HG02981 (cell line): ENCODE results near the gene CATSPERE.
"Not testable (repeated sequence)": the region's sequence is repeated elsewhere in the genome, so short reads cannot be mapped to it uniquely, and the experiment has no call there.

Experiments used
- ATAC-seq: cut with Tn5 transposase; IDR thresholded peaks from one replicate; pipeline ENCODE4 v1.9.1; 2021; ENCODE audit warnings: mild to moderate bottlenecking, moderate library complexity; ENCODE audit not compliant: unreplicated experiment

The CATSPERE gene

DNA sequence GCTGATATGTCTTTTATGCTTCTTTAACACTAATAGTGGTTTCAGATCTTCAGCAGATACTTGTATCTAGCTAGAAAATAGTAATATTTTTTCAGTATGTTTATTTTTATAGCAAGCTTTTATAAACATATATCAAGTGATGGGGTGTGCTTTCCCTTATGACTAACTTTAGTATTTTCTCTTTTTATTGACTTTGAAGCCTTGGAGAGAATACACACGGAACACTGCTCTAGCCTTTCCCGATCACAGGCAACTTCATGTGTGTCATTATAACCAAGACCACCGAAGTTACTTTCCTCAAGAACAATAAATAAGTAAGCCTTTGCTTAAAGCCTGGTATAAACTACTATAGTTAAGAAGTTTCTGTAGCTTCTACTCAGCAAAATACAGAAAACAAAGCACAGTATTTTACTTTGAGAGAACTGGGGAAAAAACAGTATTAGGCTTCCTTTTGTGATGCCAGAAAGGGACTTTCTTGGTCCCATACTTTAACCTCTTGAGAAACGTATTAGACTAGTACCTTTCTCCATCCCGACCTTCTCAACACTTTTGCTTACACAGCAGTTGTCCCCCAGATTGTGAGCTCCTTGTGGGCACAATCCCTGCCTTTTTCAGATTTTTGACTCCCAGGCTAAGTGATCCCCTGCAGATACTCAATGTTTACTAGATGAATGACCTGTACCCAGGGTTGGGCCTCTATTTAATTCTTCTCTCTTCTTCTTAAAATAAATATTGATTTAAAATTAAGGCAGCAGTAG lies 12.6 kb upstream of the CATSPERE start:
- ATAC-seq, result no peak

GRCh38 chr1:244449936-244450508 lies 11.1 kb upstream of the CATSPERE start:
- ATAC-seq, result no peak

DNA sequence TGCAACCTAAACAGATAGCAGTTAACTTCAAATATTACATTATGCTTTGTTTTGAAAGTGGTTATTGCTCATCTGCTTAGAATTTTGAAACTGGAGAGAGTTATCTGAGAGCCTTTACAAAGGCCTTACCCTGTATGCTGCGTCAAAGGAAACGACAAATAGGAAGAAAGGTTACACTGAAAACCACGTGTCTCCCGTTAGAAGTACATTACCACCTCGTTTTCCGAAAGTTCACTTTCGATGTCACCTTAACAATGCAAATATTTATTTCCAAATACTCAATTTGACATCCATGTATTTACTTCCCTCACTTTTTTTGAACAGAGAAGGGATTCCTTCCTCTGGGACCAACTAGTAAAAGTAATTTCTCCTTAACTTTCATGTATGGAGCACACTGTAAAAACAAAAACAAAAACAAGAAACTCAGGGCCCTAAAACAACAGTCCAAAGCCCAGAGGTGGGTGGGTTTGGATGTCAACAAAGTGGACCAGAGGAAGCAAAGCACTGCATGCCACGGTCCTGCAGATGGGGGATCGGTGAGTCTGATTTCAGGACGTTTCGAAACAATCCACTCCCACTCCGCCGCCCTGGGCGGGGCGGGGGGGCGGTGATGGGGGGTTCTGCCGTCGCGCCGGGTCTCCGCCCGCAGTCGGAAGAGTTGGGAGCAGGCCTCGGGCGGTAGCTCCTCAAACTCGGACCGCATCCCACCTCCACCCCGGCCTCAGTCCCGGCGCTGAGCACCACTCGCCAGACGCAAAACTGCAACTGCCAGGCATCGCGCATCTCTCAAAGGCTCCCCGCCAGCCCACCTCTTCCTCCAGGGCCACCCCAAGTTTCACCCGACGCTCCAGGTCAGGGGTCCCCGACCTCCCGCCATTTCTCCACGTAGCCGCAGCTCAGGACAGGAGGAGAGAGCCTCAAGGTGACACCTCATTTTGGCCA lies 10.2 kb upstream of the CATSPERE start:
- no peak for ATAC-seq

DNA sequence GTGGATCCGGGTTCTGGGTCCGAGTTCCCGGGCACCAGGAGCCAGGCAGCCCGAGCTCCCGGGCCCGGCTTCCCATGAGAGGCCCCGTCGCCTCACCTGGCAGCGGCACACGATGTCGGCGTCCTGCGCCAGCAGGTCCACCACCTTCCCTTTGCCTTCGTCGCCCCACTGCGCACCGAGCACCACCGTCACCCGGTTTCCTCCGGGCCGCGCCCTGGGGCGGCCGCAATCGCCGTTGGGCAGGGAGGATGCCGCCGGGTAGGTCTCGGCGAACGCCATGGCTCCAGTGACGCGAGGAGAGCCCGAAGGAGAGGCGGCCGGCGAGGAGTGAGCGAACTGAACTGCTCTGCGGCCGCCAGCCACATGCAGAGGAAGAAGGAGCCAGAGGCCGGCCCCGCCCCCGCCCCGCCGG lies 9.5 kb upstream of the CATSPERE start, which contains the start of gene ADSS2:
Gene ADSS2, minus strand, starts transcription at position 371 of the 412 bp plus-strand sequence. Its CDS starts 92 bp downstream, at position 279.
- ATAC-seq, result no peak

GRCh38 chr1:244451951-244452795 lies 8.9 kb upstream of the CATSPERE start:
- ATAC-seq, result peak; percentile 97

DNA sequence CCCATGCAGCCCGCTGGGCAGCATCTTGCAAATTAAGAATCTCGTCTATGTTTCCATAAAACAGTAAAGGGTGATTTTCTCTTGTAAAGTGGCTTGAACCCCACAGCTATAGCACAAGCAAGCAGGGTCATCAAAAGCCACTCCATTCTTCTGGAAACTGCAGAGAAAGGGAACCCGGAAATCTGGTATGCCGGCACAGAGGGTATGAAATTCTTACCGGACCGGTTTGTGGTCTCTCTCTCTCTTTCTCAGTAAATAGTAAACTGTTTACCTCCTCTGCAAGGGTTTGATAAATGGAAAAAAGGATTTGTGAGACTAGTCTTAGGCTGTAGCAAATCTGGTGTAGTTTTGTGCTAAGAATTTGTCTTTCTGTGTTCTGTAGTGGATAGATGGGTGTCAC lies 6.7 kb upstream of the CATSPERE start:
- no peak for ATAC-seq

GRCh38 chr1:244456586-244456985 lies 4.5 kb upstream of the CATSPERE start:
- no peak for ATAC-seq

GRCh38 chr1:244458781-244459180 lies 2.3 kb upstream of the CATSPERE start:
- no peak for ATAC-seq

DNA sequence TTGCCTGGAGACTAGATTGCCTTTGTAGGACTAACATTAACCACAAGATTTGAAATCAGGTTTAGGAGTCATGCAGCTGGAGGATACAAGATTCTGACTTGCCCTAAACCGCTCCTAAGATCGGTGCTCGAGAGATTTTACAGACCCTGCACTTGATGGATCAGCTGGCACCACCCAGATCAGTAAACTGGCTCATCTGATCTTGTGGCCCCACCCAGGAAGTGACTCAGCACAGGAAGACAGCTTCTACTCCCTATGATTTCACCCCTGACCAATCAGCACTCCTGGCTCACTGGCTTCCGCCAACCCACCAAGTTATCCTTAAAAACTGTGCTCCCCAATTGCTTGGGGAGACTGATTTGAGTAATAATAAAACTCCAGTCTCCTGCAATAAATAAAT lies 876 bp upstream of the CATSPERE start:
- ATAC-seq, result no peak

DNA sequence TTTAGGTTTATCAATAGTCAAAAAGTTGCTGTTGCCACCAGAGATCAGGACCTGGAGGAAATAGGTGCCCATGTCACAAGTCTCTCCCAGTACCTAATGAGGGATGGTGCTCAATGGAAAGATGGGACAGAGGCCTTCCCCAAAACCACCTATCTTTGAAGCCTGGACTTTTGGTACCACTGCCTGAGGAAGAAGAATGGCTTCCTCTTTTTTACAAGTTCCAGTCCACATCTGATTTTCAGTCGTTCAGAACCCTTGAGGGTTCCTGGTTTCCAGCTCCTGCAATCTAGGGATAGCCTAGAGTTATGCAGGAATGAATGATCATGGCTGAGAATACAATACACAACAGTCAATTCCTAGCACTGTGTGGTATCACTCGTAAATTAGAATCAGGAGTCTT lies 5.7 kb downstream of the CATSPERE start:
- no peak for ATAC-seq

- no peak for ATAC-seq
Measured at GRCh38 chr1:244473059-244473605, 12.1 kb downstream of the CATSPERE start.

- not testable (repeated sequence) for ATAC-seq
Measured at GRCh38 chr1:244484971-244485370, 23.9 kb downstream of the CATSPERE start.

GRCh38 chr1:244494653-244495052 lies 33.6 kb downstream of the CATSPERE start:
- ATAC-seq, result no peak

DNA sequence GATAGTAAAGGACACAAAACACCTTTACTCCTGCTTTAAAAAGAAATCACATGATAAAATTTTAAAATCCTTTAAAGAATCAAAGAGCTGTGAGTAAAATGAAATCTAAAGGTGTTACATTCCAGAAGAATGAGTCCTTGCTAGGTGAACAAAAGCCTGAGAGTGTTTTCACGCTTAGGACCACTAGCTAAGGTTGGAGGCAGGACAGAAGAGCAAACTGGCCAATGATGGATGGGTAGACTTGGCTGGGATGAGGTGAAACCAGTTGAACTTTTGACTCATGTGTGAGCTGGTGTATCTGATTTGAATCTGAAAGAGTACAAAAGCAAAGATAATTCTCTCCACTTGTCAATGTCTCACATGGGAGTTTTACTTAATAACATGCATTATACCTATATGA lies 35.1 kb downstream of the CATSPERE start:
- ATAC-seq, result no peak

GRCh38 chr1:244497805-244498204 lies 36.7 kb downstream of the CATSPERE start:
- ATAC-seq, result no peak

DNA sequence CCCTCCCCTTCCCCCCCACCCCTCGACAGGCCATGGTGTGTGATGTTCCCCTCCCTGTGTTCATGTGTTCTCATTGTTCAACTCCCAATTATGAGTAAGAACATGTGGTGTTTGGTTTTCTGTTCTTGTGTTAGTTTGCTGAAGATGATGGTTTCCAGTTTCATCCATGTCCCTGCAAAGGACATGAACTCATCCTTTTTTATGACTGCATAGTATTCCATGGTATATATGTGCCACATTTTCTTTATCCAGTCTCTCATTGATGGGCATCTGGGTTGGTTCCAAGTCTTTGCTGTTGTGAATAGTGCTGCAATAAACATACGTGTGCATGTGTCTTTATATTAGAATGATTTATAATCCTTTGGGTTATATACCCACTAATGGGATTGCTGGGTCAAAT lies 38.4 kb downstream of the CATSPERE start:
- not testable (repeated sequence) for ATAC-seq

GRCh38 chr1:244500515-244500914 lies 39.4 kb downstream of the CATSPERE start:
- ATAC-seq, result not testable (repeated sequence)

DNA sequence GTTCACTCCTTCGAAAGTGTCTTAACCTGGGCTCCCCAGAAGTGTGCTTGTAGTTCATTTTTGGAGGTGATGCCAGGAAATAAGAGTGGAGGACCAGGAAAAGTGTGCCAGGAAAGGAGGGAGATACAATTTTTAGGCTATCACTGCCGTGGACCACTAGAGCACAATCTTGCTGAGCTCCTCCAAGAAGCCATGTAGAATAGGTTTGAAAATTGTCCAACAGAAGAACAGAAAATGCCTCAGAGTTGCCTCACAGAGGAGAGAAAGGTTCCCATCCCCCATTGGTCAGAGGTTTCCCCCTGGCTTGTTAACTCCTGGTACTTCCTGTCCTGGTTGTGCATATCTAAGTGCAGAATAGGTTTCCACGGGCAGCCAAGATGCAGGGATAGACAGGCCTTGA lies 41.6 kb downstream of the CATSPERE start:
- ATAC-seq, result no peak

DNA sequence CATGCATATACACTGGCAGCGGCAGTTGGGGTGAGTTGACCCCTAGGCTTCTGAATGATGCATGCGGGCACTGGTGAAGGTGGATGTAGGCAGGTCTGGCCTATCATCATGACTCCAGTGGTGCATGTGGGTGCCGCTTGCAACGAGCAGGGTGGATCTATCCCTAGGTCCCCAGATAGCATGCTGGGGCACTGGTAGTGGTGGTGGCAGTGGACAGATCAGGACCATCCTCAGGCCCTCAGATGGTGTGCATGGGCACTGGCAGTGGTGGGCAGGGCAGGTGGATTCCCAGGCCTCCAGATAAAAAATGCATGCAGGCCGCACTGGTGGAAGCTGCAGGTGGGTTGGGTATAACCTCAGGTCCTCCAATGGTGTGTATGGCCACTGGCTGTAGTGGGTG lies 52.4 kb downstream of the CATSPERE start:
- no peak for ATAC-seq

- ATAC-seq, result no peak
Measured at GRCh38 chr1:244515680-244516079, 54.6 kb downstream of the CATSPERE start.
